Activated CD8-positive, alpha-beta T cell treated with anti-CD3 and anti-CD28 coated beads for 36 hours (primary cell): Measurements from ENCODE around the gene SMIM35. TPM values are rescaled to one million over a fixed set of nuclear protein-coding genes. Genes with fewer than 3 reads are reported as not detected.

Experiments used
- ATAC-seq: fragments of 200-7000 bp; cut with Tn5 transposase; one replicate; pipeline ENCODE4 v1.10.0; 2021; ENCODE audit warnings: mild to moderate bottlenecking, moderate library complexity
- CTCF ChIA-PET: fragments of 350-600 bp; sonication (Branson Sonifier 250); formaldehyde crosslinking; loops from one replicate; lab custom pipeline; 2021; ENCODE audit warnings: antibody characterized with exemption; lab: Charles Lee
- POLR2A ChIA-PET: fragments of 350-600 bp; sonication (Branson Sonifier 250); formaldehyde crosslinking; loops from one replicate; lab custom pipeline; 2021; ENCODE audit warnings: antibody characterized with exemption; lab: Charles Lee
- DNase-seq: peaks from one replicate; pipeline ENCODE4 v3.0.0-alpha.2; 2020
- H3K27ac Mint-ChIP-seq: one replicate; pipeline ENCODE4 v1.8.0; 2021; ENCODE audit warnings: mild to moderate bottlenecking, mixed read lengths
- H3K27me3 Mint-ChIP-seq: one replicate; pipeline ENCODE4 v1.8.0; 2021; ENCODE audit warnings: mixed read lengths
- H3K36me3 Mint-ChIP-seq: one replicate; pipeline ENCODE4 v1.8.0; 2021; ENCODE audit warnings: low read depth, mixed read lengths
- H3K4me1 Mint-ChIP-seq: one replicate; pipeline ENCODE4 v1.8.0; 2021; ENCODE audit warnings: low read depth, mixed read lengths
- H3K4me3 Mint-ChIP-seq: one replicate; pipeline ENCODE4 v1.8.0; 2021; ENCODE audit warnings: mild to moderate bottlenecking, moderate library complexity, mixed read lengths
- H3K9me3 Mint-ChIP-seq: one replicate; pipeline ENCODE4 v1.8.0; 2021; ENCODE audit warnings: mixed read lengths
- CTCF ChIP-seq: fragments of 200-600 bp; IDR thresholded peaks from one replicate; pipeline ENCODE4 v1.8.0; 2022; ENCODE audit warnings: antibody characterized with exemption, mild to moderate bottlenecking
- intact Hi-C: fragments of 100-400 bp; cut with micrococcal nuclease; formaldehyde crosslinking; loops from one replicate; pipeline ENCODE4 v1.10.0; 2022
- total RNA-seq, 2 experiments: library from RNA; stranded (reverse); gene quantifications; one replicate each; pipeline ENCODE4 v1.2.3, GENCODE V29; 2021

The SMIM35 gene
- total RNA-seq, 2 experiments from 2014 or later: 0.27 to 0.32 TPM

GRCh38 chr11:118133816-118134215 is 47.1 kb upstream of the SMIM35 start:
- DNase-seq: no peak
- Mint-ChIP-seq H3K9me3 (no peaks in the 10 kb centered on the region), H3K4me1 (no peaks in the 10 kb centered on the region), H3K27ac (no peak overlapping the region), H3K36me3 (no peaks in the 10 kb centered on the region), H3K27me3 (peaks cover 12% of the 10 kb centered on the region), H3K4me3 (no peak overlapping the region)
- CTCF ChIA-PET: interaction anchor here (0.7 to 2.3 kb wide), 5 partner anchors 9 to 162 kb away, joined by 3 to 16 read pairs (median 3); no protein-coding TSS in a partner anchor
- no peak for ATAC-seq
- intact Hi-C loops: no loop called here
- POLR2A ChIA-PET: no interaction called here
- TF ChIP-seq CTCF: no peak

DNA sequence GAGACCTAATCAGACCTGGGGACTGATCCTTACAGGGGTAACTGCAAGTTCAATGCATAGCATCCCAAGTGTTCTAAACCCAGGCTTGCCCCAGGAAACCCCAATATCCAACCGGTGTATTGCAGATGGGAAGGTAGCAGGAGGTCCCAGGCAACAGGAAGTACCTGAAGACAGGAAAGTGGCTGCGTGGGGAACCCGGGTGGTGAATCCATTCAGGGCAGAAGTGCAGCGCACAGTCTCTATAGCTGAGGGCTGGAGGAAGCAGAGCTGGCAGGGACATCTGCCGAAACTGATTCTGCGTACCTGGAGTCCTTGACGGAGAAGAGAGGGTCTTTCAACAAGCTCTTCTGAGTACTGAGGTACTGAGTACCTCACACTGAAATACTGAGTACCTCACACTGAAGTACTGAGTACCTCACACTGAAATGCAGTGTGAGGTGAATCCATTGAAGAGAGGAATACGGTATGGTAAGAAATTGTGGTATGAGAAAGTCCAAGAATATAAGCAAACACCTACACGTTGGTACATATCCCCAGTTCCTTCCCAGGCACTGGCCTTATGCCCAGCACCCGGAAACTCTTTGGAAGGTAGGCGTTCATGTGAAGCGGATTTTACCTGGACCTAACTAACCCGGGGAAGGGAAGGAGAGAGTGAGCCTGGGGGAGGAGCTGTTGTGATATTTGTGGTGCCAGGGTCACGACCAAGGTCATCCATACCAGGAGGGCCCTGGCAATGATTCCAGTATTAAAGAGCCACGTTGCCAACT is 45.8 kb upstream of the SMIM35 start:
- CTCF ChIA-PET: interaction anchor here (0.7 to 2.3 kb wide), 2 partner anchors 39 kb away, joined by 3 to 16 read pairs; no protein-coding TSS in a partner anchor
- intact Hi-C loops: no loop called here
- Mint-ChIP-seq H3K9me3 (no peaks in the 10 kb centered on the region), H3K27ac (no peak overlapping the region), H3K4me1 (no peaks in the 10 kb centered on the region), H3K4me3 (no peak overlapping the region), H3K27me3 (peaks cover 9% of the 10 kb centered on the region), H3K36me3 (no peaks in the 10 kb centered on the region)
- TF ChIP-seq CTCF: no peak
- DNase-seq (no peak), ATAC-seq (no peak)
- POLR2A ChIA-PET: no interaction called here

GRCh38 chr11:118129471-118130172 is 42.9 kb upstream of the SMIM35 start:
- POLR2A ChIA-PET: no interaction called here
- intact Hi-C loops: no loop called here
- CTCF ChIA-PET: interaction anchor here (0.8 to 1.4 kb wide), 3 partner anchors 12 to 183 kb away, joined by 3 read pairs; no protein-coding TSS in a partner anchor
- DNase-seq (no peak), ATAC-seq (no peak)
- Mint-ChIP-seq H3K4me3 (no peak overlapping the region), H3K9me3 (no peaks in the 10 kb centered on the region), H3K27me3 (peaks cover 6% of the 10 kb centered on the region), H3K36me3 (no peaks in the 10 kb centered on the region), H3K4me1 (no peaks in the 10 kb centered on the region), H3K27ac (no peak overlapping the region)
- TF ChIP-seq CTCF: no peak

GRCh38 chr11:118128721-118129470 is 42.1 kb upstream of the SMIM35 start:
- DNase-seq (no peak), ATAC-seq (no peak)
- TF ChIP-seq CTCF: no peak
- Mint-ChIP-seq H3K4me3 (no peak overlapping the region), H3K9me3 (no peaks in the 10 kb centered on the region), H3K4me1 (no peaks in the 10 kb centered on the region), H3K27ac (no peak overlapping the region), H3K27me3 (peaks cover 6% of the 10 kb centered on the region), H3K36me3 (no peaks in the 10 kb centered on the region)
- CTCF ChIA-PET: interaction anchor here (0.8 to 0.9 kb wide), 2 partner anchors 43 to 182 kb away, joined by 3 read pairs; no protein-coding TSS in a partner anchor
- POLR2A ChIA-PET: no interaction called here
- intact Hi-C loops: no loop called here
